T-cell (primary cell): ENCODE measurements around the gene ALDH16A1. TPM values are rescaled to one million over a fixed set of nuclear protein-coding genes. Genes with fewer than 3 reads are reported as not detected.

Source experiments
- ATAC-seq, 4 experiments: fragments of 200-7000 bp in 3 of 4; fragments of 150-1000 bp in 1 of 4; cut with Tn5 transposase; replicated peaks in 1 of 4; 1 replicate in 3 of 4; 2 replicates in 1 of 4; pipeline ENCODE4 v1.10.0; 2021; ENCODE audit warnings: moderate library complexity in 3 of 4, mild to moderate bottlenecking in 2 of 4, moderate number of reproducible peaks in 1 of 4
- CTCF ChIA-PET, 2 donors: fragments of 300-600 bp; sonication (Branson Sonifier 250); formaldehyde crosslinking; loops; one replicate each; lab custom pipeline; 2022; ENCODE audit warnings: antibody characterized with exemption in 2 of 2; lab: Charles Lee
- POLR2A ChIA-PET, 2 donors: fragments of 300-600 bp; sonication (Branson Sonifier 250); formaldehyde crosslinking; loops; one replicate each; lab custom pipeline; 2022; ENCODE audit warnings: antibody characterized with exemption in 2 of 2; lab: Charles Lee
- DNase-seq, 35 experiments: peaks; one replicate each; pipeline versions ENCODE4 v3.0.0 to v3.0.0-alpha.2; 2013 to 2023
- H3K27ac ChIP-seq: one replicate; pipeline ENCODE4 v1.5.1; 2013; ENCODE audit warnings: low read length
- H3K27me3 ChIP-seq, 2 experiments: replicated peaks in 1 of 2; 1 replicate in 1 of 2; 2 replicates in 1 of 2; pipeline versions ENCODE4 v1.6.1 to v1.7.0; 2013; ENCODE audit warnings: low read length in 1 of 2, mixed read lengths in 1 of 2; ENCODE audit not compliant: control insufficient read depth in 2 of 2, insufficient read depth in 2 of 2; ENCODE audit errors: extremely low read depth in 1 of 2
- H3K36me3 ChIP-seq, 2 donors: 1 replicate in 1 of 2; 2 replicates in 1 of 2; pipeline versions ENCODE4 v1.6.1 to v1.7.0; 2013; ENCODE audit warnings: low read length in 1 of 2; ENCODE audit not compliant: control insufficient read depth in 2 of 2, insufficient read depth in 1 of 2; ENCODE audit errors: extremely low read depth in 1 of 2
- H3K4me1 ChIP-seq, 2 experiments: 1 replicate in 1 of 2; 2 replicates in 1 of 2; pipeline versions ENCODE4 v1.6.1 to v1.7.0; 2013; ENCODE audit warnings: low read length in 2 of 2, mixed read lengths in 1 of 2; ENCODE audit not compliant: insufficient read depth in 2 of 2, control insufficient read depth in 1 of 2; ENCODE audit errors: extremely low read depth in 1 of 2
- H3K4me3 ChIP-seq, 2 donors: 1 replicate in 1 of 2; 2 replicates in 1 of 2; pipeline versions ENCODE4 v1.5.1 to v1.7.0; 2013; ENCODE audit warnings: mild to moderate bottlenecking in 2 of 2, low read length in 1 of 2, moderate library complexity in 1 of 2; ENCODE audit not compliant: control insufficient read depth in 1 of 2; ENCODE audit errors: extremely low read depth in 1 of 2
- H3K9me3 ChIP-seq: 2 replicates; pipeline ENCODE4 v1.7.0; 2013
- H3K27ac Mint-ChIP-seq, 2 donors: one replicate each; pipeline ENCODE4 v1.8.0; 2020 to 2021; ENCODE audit warnings: mild to moderate bottlenecking in 2 of 2, mixed read lengths in 2 of 2
- H3K27me3 Mint-ChIP-seq, 2 donors: one replicate each; pipeline ENCODE4 v1.8.0; 2021 to 2022; ENCODE audit warnings: mixed read lengths in 2 of 2
- H3K36me3 Mint-ChIP-seq: one replicate; pipeline ENCODE4 v1.8.0; 2021; ENCODE audit warnings: mixed read lengths
- H3K4me1 Mint-ChIP-seq, 3 donors: one replicate each; pipeline ENCODE4 v1.8.0; 2020 to 2022; ENCODE audit warnings: mixed read lengths in 3 of 3, mild to moderate bottlenecking in 1 of 3
- H3K4me3 Mint-ChIP-seq, 3 donors: one replicate each; pipeline ENCODE4 v1.8.0; 2020 to 2022; ENCODE audit warnings: mild to moderate bottlenecking in 3 of 3, mixed read lengths in 3 of 3, moderate library complexity in 3 of 3
- H3K9me3 Mint-ChIP-seq, 3 donors: one replicate each; pipeline ENCODE4 v1.8.0; 2020 to 2022; ENCODE audit warnings: mixed read lengths in 3 of 3
- WGBS: methylation state at CpG from one replicate; pipeline ENCODE4 v1.1.5; 2013; ENCODE audit warnings: missing lambda C conversion rate; ENCODE audit not compliant: insufficient coverage; 5-methylcytosine and 5-hydroxymethylcytosine counted together
- total RNA-seq, 35 experiments: library from RNA in 6 of 35; stranded (reverse) in 6 of 35; fragments of 120-200 nt in 1 of 35; gene quantifications; one replicate each; pipeline versions ENCODE4 v1.2.1 to v1.2.4 and lab custom pipeline; 2013 to 2026

ALDH16A1 gene
- total RNA-seq, 5 donors from 2014 or later (not counting 1 experiment from before 2014, with no cell fraction given) = 32.8 to 57.2 (median 46.3) TPM

- Histone ChIP-seq H3K36me3 (peaks cover 0 to under 1% of the 10 kb centered on the region in 2 donors), H3K4me3 (peak within 1 kb of the TSS in 1 of 2 donors; percentile 10), H3K27ac (no peak within 1 kb of the TSS), H3K4me1 (peaks cover 2 to 47% of the 10 kb centered on the region in 2 experiments), H3K9me3 (no peaks in the 10 kb centered on the region), H3K27me3 (peaks cover 16 to 62% of the 10 kb centered on the region in 2 experiments)
- WGBS = 6% methylated on average over 55 of the region's 56 CpGs
- CTCF ChIA-PET = interaction anchor here in 1 of 2 donors (1.0 kb wide), 1 partner anchor 11 kb away, joined by 3 read pairs; no protein-coding TSS in a partner anchor
- no peaks in the 10 kb centered on the region for H3K36me3 Mint-ChIP-seq
- peaks cover 57 to 58% of the 10 kb centered on the region in 2 donors for H3K27me3 Mint-ChIP-seq
- H3K9me3 Mint-ChIP-seq = no peaks in the 10 kb centered on the region
- H3K27ac Mint-ChIP-seq = peak within 1 kb of the TSS in 1 of 2 donors; percentile 75
- peaks cover 31 to 54% (median 41%) of the 10 kb centered on the region in 3 donors for H3K4me1 Mint-ChIP-seq
- POLR2A ChIA-PET = interaction anchor here in 1 of 2 donors (0.6 kb wide), 1 partner anchor 17 kb away, joined by 4 read pairs; no protein-coding TSS in a partner anchor
- DNase-seq (peak in 13 of 35 experiments; percentile 18 to 63 (median 35)), ATAC-seq (no peak)
- H3K4me3 Mint-ChIP-seq = peak within 1 kb of the TSS; percentile 76 to 83 (median 80)
Measured at GRCh38 chr19:49441210-49441959, 11.6 kb upstream of the ALDH16A1 start, which contains the start of gene SLC17A7. Gene SLC17A7 (minus strand): TSS chr19:49441527. CDS start chr19:49441379, 148 bp downstream.

- peaks cover 27 to 49% (median 41%) of the 10 kb centered on the region in 3 donors for H3K4me1 Mint-ChIP-seq
- 30% methylated on average over 14 of the region's 14 CpGs for WGBS
- ATAC-seq = no peak
- H3K4me1 ChIP-seq = peaks cover 2 to 41% of the 10 kb centered on the region in 2 experiments
- H3K27ac ChIP-seq = no peak overlapping the region
- H3K36me3 ChIP-seq = peaks cover 5 to 6% of the 10 kb centered on the region in 2 donors
- ChIA-PET POLR2A (interaction anchor here in 1 of 2 donors (0.5 to 0.6 kb wide), 2 partner anchors 18 to 135 kb away, joined by 4 to 5 read pairs; no protein-coding TSS in a partner anchor), CTCF (interaction anchor here in 1 of 2 donors (1.0 kb wide), 1 partner anchor 10 kb away, joined by 3 read pairs; no protein-coding TSS in a partner anchor)
- peaks cover 16 to 56% of the 10 kb centered on the region in 2 experiments for H3K27me3 ChIP-seq
- H3K9me3 ChIP-seq = no peaks in the 10 kb centered on the region
- H3K36me3 Mint-ChIP-seq = peaks cover 3% of the 10 kb centered on the region
- peak overlapping the region; percentile 76 to 83 (median 80) for H3K4me3 Mint-ChIP-seq
- peak overlapping the region in 1 of 2 donors; percentile 10 for H3K4me3 ChIP-seq
- no peak for DNase-seq
- H3K9me3 Mint-ChIP-seq = no peaks in the 10 kb centered on the region
- peaks cover 52 to 53% of the 10 kb centered on the region in 2 donors for H3K27me3 Mint-ChIP-seq
- H3K27ac Mint-ChIP-seq = peak overlapping the region in 1 of 2 donors; percentile 41
Measured at GRCh38 chr19:49441960-49442350, 11.1 kb upstream of the ALDH16A1 start.

DNA sequence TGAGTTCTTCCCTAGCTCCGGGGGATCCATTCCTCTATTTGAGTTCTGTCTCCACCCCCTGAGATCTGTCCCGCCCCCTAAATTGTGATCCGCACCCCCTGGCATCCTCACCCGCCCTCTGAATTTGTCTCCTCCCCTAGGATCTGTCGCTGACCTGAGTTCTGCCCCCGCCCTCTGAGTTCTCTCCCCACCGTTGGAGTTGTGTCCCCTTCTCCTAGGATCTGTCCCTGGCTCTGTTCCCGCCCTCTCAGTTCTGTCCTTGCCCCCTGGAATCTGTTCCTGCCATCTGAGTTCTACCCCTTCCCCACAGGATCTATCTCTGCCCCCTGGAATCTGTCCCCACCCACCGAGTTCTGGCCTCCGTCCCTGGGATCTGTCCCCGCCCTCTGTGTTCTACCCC is 10.7 kb upstream of the ALDH16A1 start:
- no peaks in the 10 kb centered on the region for H3K9me3 ChIP-seq
- peaks cover 48 to 49% of the 10 kb centered on the region in 2 donors for H3K27me3 Mint-ChIP-seq
- no peaks in the 10 kb centered on the region for H3K9me3 Mint-ChIP-seq
- H3K27ac Mint-ChIP-seq = no peak overlapping the region
- H3K4me1 ChIP-seq = peaks cover 2 to 42% of the 10 kb centered on the region in 2 experiments
- ChIA-PET CTCF (interaction anchor here in 1 of 2 donors (0.5 to 1.0 kb wide), 4 partner anchors 10 to 682 kb away, joined by 3 to 8 read pairs (median 4); no protein-coding TSS in a partner anchor), POLR2A (interaction anchor here in 1 of 2 donors (0.5 to 0.6 kb wide), 2 partner anchors 18 to 135 kb away, joined by 4 to 5 read pairs; no protein-coding TSS in a partner anchor)
- H3K4me3 ChIP-seq = peak overlapping the region in 1 of 2 donors; percentile 10
- no peak overlapping the region for H3K27ac ChIP-seq
- H3K4me1 Mint-ChIP-seq = peaks cover 26 to 45% (median 40%) of the 10 kb centered on the region in 3 donors
- H3K36me3 Mint-ChIP-seq = peaks cover 3% of the 10 kb centered on the region
- DNase-seq (no peak), ATAC-seq (no peak)
- peak overlapping the region; percentile 76 to 83 (median 80) for H3K4me3 Mint-ChIP-seq
- H3K27me3 ChIP-seq = peaks cover 16 to 52% of the 10 kb centered on the region in 2 experiments
- 10% methylated on average over 6 of the region's 11 CpGs for WGBS
- peaks cover 7 to 10% of the 10 kb centered on the region in 2 donors for H3K36me3 ChIP-seq

- WGBS = 0% methylated on average over 30 of the region's 43 CpGs
- H3K4me1 Mint-ChIP-seq = peaks cover 26 to 40% (median 38%) of the 10 kb centered on the region in 3 donors
- DNase-seq = peak in 9 of 35 experiments; percentile 17 to 54 (median 32)
- no peaks in the 10 kb centered on the region for H3K9me3 Mint-ChIP-seq
- Histone ChIP-seq H3K4me1 (peaks cover 2 to 47% of the 10 kb centered on the region in 2 experiments), H3K27ac (no peak overlapping the region), H3K4me3 (peak overlapping the region; percentile 52 to 58), H3K36me3 (peaks cover 7 to 15% of the 10 kb centered on the region in 2 donors), H3K27me3 (peaks cover 16 to 47% of the 10 kb centered on the region in 2 experiments), H3K9me3 (no peaks in the 10 kb centered on the region)
- peak; percentile 21 to 34 (median 24) for ATAC-seq
- POLR2A ChIA-PET = no interaction called here
- CTCF ChIA-PET = interaction anchor here (0.5 to 1.0 kb wide), 5 partner anchors 51 to 682 kb away, joined by 3 to 8 read pairs (median 4); no protein-coding TSS in a partner anchor
- H3K27me3 Mint-ChIP-seq = peaks cover 43 to 44% of the 10 kb centered on the region in 2 donors
- H3K4me3 Mint-ChIP-seq = peak overlapping the region; percentile 76 to 83 (median 80)
- H3K36me3 Mint-ChIP-seq = peaks cover 3% of the 10 kb centered on the region
- H3K27ac Mint-ChIP-seq = peak overlapping the region in 1 of 2 donors; percentile 88
Measured at GRCh38 chr19:49442771-49443365, 10.2 kb upstream of the ALDH16A1 start.

GRCh38 chr19:49443366-49444099 is 9.5 kb upstream of the ALDH16A1 start:
- no peaks in the 10 kb centered on the region for H3K9me3 ChIP-seq
- CTCF ChIA-PET = interaction anchor here (0.5 to 1.0 kb wide), 8 partner anchors 32 to 683 kb away, joined by 3 to 8 read pairs (median 4); no protein-coding TSS in a partner anchor
- H3K36me3 ChIP-seq = peaks cover 10 to 21% of the 10 kb centered on the region in 2 donors
- POLR2A ChIA-PET = interaction anchor here in 1 of 2 donors (0.6 kb wide), 1 partner anchor 37 kb away, joined by 3 read pairs; no protein-coding TSS in a partner anchor
- peak; percentile 83 to 97 (median 91) for DNase-seq
- WGBS = under 1% methylated on average over 33 of the region's 47 CpGs
- Mint-ChIP-seq H3K36me3 (peaks cover 8% of the 10 kb centered on the region), H3K4me3 (peak overlapping the region; percentile 76 to 83 (median 80)), H3K27me3 (peaks cover 36 to 37% of the 10 kb centered on the region in 2 donors), H3K27ac (peak overlapping the region; percentile 66 to 88), H3K4me1 (peaks cover 31 to 42% (median 39%) of the 10 kb centered on the region in 3 donors), H3K9me3 (no peaks in the 10 kb centered on the region)
- H3K27me3 ChIP-seq = peaks cover 15 to 40% of the 10 kb centered on the region in 2 experiments
- peak overlapping the region; percentile 52 to 58 for H3K4me3 ChIP-seq
- H3K27ac ChIP-seq = peak overlapping the region; percentile 55
- peaks cover 2 to 54% of the 10 kb centered on the region in 2 experiments for H3K4me1 ChIP-seq
- peak; percentile 87 to 94 (median 90) for ATAC-seq
